Epidermal melanocyte (primary cell): ENCODE measurements around the gene IGSF10.
A peak's percentile ranks its signal among the peaks of the same experiment; 100 is the strongest.

Experiments
- DNase-seq: peaks from one replicate; pipeline ENCODE4 v3.0.0; 2011; ENCODE audit warnings: low spot score; ENCODE audit not compliant: insufficient read length

IGSF10 gene

DNA sequence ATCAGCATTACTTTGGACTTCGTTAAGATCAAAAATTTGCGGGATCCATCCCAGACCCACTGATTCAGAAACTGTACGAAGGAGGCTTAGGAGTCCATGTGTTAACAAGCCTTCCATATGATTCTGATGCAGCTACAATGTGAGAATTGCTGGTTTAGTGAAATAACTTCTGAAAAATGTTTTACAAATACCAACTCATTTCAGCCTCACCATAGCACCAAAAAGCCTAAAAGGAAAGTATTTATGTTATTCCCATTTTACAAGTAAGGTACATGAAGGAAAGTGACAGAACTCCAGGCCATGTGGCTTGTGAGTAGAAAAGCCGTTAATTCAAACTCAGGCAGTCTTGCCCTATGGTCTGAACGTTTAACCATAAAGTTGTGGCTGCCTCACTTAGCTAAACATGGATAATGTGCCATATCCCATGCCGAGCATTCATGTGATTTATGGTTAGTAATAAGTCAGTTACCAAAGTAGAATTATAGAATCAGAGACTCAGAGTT, 1.5 kb upstream of the IGSF10 start:
- DNase-seq: no peak

DNA sequence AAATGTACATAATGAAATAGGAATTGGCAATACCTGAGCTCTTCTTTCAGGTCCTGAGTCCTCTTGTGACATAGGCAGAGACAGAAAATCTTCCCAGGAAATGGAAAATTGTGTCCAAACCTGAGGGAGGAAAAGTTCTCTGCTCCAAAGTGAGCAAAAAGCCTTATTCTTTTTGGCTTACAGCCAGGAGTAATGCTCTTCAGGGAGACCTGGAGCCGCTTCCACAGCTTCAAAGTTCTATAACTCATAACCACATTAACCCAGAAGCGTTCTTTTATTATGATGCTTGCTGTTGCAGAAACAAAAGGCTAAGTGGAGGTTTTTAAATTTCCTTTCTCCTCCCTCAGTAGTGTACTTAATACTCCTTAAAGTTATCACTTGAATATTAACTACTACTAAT, 633 bp downstream of the IGSF10 start:
- no peak for DNase-seq

DNA sequence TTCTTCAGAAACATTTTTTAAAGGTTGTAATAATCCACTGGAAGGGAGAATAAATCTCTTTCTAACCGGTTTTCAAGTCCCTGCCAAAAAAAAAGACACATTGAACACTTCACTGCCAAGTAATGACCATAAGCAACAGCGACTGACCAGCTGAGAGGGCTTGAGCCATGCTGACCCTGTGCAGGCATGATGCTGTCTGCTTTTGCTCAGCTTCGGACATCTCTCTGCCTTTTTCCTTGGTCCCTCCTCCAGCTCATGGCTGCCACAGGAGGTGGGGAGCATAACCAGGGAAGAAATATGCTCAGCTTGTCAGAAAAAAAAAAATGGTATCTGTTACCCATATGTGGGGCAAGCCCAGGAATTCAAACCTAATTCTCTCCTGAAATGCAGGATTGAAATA, 1.5 kb downstream of the IGSF10 start:
- no peak for DNase-seq

DNA sequence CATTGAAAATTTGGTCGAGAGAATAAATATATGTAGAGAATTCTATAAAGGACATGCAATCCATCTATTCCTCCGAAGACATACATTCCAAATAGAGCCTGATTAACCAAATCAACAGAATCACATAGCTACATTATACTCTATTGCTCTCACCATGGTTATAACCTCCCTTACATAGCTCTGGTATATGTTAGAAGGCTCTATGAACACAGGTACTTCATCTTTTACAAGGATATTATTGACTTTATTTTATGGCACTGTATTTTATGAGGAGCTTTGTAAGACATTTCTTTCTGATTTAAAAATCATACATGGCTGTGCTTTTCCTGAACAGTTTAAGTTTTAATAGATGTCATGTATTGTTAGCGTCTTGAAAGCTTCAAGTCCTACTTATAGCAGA, 4.8 kb downstream of the IGSF10 start:
- no peak for DNase-seq

DNA sequence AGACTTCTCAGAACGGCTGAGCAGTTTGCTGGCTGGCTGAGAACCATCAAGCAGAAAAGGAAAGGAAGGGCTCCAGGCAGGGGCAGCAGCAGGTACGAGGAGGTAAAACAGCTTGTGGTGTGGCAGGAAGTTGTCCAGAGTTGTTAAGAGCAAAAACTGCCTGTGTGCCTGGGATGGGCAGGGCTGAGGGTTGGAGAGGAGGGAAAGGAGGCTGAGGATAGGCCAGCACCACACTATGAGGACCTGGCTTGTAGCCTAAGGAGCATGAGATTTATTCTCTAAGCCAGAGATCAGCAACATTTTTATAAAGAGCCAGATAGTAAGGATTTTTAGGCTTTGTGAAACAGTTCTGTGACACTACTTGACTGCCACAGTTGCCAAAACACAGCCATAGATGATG, 8.0 kb downstream of the IGSF10 start:
- no peak for DNase-seq

DNA sequence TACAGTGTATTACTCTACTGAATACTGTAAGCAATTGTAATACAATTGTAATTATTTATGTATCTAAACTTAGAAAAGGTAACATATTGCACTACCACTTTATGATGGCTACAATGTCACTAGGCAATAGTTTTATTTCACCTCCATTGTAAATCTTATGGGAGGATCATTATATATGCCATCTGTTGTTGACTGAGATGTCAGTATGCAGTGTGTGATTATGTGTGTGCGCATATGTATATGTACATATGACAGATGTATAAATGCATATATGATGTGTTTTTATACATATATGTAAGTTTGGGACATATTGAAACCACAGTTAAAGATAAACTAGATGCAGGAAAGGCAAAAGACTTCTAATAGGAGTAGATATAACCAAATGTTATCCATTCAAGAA, 8.5 kb downstream of the IGSF10 start:
- DNase-seq: no peak

DNA sequence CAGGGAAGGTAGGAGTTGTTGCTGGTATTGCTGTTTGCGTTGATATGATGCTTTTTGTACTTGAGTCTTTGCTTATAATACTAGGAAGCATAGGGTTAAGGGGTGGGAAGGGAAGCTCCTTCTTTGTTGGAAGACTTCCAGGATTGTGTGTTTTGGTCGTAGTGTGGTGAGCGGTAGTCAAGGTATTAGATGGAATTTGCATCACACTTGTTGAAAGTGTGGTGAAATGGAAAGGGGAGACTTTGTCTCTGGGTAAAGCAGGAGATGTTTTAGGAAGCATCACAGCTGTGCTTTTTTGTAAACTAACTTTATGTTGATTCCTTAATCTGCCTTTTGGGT, 14.9 kb downstream of the IGSF10 start:
- no peak for DNase-seq

DNA sequence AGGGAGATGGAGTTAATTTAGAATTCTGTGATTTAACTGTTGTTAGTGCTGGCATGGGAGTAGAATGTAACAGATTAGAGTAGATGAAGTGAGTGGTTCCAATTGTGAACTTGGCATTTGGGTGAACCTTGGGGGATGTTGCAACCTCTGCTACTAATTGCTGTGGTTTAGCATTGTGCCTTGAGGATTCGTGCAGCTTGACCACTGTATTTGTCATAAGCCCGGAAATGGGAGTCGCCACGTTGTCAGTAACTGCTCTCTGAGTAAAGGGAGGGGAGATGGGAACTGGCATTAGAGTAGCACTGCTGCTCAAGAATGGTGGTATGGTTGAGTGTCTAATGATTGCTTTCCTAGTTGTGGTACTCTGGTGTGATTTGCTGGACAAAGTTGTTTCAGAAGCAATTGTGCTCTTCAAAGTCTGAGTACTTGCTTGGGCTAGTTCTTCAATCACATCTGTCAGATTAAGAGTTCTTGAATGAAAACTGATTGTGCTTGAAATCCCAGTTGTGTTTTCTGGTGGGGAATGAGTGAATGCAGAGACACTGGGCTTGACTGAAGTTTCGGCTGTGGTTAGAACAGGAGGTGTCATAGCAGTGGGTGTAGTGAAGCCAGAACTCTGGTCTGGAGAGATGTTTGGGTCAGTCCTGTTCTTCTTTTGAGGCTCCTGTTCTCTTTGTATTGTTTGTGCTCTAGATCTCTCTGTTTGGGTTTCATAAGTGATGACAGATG, 15.4 kb downstream of the IGSF10 start:
- peak; percentile 73 for DNase-seq

DNA sequence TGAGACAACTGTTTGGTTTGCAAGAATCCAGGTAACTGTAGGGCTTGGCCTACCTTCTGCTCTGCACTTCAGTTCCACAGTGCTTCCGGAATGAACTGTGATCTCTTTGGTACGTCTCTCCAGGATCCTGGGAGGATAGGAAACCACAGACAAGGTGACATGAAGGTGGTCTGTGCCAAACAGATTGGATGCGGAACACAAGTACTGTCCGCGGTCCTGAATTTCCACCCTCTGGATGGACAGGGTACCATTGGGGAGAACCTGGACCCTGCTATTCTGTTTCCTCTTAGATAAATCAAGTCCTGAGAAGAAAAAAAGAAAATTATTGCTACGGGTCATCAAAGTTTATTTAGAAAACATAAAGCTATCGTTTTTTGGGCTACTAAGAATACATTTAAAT, 17.3 kb downstream of the IGSF10 start:
- DNase-seq: no peak

DNA sequence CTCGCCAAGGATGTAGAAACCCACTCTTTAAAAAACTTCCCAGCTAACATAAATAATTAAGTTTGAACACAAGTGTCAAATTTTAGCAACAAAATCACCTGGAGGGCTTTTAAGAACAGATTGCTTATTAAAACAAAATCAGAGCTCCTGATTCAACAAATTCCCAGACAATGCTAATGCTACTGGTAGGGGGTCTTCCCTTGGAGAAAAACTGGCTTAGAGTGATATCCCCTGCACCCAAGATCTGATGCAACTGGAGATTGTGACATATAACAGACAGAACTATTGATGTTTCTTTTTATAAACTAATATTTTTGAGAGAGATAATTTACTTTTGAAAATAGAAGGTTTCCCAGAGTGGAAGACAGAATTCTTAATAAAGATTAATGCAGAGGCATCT, 19.9 kb downstream of the IGSF10 start:
- DNase-seq: no peak

DNA sequence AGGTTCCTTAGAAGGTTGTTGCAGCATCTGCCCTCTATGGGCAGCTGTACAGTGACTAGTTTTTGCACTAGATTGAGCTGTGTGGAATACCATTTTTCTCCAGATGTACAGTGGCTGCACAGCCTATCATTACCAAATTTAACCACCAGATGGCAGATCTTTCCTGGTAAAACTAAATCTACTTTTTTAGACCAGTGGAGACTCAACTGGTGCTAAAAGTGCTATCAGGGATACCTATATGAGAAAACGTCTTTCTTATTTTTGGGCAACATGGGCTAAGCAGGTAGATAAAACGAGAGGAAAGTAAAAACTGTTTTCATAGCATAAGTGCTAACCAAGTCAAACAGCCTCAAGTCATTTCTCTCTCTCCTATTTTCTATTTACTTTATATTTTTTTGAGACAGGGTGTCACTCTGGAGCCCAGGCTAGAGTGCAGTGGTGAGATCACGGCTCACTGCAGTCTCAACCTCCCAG, 21.2 kb downstream of the IGSF10 start:
- DNase-seq: peak; percentile 32

DNA sequence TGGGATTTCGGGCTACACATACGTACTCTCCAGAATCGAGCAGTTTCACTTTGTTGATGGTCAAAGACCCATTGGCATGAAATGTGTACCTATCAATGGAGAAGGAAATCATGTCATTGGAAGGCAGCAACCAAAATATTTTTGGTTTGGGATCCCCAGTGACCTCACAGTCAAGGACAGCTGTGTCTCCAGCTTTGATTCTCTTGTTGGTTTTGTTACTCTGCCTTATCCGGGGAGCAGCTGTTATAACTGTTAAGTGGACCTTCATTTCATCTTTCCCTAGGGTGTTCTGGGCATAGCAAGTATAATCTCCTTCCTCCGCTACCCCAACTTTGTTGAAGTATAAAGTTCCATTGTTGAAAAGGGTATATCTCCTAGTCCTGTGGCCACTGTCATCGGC, 23.0 kb downstream of the IGSF10 start:
- DNase-seq: no peak

DNA sequence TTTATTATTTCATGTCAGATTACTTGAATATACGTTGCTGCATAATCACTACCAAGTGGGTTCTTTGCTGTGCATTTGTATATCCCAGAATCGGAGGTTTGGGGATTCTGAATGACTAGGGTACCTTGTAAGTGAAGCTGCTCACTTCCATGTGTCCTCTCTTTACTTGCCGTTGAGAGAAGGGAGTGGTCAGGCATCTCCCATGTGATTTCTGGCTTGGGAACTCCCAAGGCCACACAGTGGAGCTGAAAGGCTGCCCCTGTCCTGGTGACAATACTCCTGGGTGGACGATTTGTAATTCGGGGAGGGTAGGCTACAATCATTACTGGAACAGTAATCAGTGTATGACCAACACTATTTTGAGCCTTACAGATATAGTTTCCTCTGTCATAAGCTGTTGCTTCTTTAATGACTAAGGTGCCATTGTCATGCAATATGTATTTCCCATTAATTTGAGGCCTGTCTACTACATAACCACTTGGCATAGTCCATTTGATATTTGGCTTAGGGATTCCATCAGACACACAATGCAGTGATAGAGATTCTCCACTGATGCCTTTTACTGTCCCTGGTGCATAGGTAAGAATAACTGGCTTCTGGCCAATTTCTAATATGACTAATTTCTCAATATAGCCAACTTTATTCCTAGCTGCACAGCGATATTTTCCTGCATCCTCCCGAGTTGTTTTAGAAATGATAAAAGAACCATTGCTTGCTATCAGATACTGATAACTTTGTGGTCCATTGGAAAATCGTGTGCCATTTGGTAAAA, 24.0 kb downstream of the IGSF10 start:
- no peak for DNase-seq

DNA sequence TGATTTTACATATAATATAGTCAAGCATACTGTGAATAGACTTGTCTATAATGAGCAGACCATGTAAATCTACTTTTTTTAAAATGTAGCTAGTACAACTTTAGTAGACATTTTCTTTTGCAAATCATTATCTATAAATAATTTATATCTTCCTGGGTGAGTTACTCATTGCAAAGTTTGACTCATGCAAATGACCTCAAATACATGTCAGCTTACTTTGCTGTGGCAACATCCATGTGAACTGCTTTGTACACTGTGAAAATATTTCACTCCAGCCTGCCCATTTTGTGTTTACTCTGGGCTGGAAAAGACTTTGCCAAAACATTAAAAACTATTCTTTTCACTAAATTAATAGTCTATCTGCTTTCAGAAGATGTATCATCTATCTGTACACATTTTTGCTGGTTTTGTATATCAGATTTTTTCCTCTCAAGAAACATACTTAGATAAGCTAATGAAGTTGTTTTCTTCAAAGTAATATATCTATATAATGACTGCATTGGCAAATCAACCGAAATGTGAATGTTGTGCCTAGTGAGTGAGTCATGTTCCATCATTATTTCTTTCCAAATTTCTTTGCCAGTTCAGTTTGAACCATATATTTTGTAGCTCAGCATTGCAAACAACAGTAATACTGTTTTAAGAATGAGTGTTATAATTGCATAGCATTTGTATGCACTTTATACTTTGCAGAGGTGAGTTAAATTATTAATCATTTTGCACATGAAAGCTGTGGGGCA, 26.5 kb downstream of the IGSF10 start:
- DNase-seq: peak; percentile 45

DNA sequence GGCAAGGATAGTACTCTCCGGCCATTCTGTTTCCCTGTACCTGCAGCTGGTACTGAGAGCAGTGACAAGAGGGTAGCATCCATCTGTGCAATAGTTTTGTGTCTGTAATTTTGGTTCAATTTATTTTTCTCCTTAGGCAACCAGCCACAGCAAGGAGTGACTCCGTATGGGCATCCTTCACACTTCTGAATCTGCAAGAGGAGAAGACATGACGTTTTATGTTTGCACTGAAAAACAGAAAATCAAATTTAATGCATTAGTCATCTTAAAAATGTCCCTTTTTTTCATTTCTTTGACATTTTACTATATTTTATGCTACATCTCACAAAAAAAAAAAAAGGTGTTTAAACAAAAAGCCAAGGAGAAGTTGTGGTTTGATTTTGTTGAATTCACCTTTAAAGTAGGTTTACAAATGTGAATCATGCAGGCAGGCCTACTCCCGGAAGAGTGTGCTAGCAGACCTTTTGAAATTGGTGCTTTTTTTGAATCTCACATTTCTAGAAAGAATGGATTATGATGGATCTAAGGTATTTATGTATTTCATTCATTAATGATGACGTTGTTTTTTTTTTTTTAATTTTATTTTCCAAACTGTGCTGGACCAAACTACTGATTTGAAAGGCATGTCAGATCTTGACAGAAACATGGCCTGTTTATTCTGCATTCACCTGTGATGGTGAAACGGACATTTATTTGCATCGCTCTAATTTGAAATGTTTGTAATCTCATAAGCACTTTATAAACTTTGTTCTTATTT, 28.1 kb downstream of the IGSF10 start:
- no peak for DNase-seq

DNA sequence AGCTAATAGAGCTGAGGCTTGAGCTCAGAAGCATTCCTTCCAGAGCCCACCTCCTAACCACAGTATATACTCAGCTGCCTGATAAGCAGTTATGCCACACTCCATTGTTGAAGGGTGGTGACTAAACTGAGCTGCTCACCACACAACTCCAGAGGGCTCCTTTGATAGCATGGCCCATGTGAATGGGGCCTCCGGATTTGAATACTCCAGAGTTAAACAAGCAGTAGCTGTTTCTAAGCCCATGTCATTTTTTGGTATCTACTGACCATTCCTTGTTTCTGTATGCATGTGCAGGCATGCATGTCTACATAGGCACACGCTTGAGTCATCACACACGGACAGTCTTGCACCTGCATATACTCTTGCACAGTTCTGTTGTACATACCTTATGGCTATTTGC, 28.9 kb downstream of the IGSF10 start:
- no peak for DNase-seq

DNA sequence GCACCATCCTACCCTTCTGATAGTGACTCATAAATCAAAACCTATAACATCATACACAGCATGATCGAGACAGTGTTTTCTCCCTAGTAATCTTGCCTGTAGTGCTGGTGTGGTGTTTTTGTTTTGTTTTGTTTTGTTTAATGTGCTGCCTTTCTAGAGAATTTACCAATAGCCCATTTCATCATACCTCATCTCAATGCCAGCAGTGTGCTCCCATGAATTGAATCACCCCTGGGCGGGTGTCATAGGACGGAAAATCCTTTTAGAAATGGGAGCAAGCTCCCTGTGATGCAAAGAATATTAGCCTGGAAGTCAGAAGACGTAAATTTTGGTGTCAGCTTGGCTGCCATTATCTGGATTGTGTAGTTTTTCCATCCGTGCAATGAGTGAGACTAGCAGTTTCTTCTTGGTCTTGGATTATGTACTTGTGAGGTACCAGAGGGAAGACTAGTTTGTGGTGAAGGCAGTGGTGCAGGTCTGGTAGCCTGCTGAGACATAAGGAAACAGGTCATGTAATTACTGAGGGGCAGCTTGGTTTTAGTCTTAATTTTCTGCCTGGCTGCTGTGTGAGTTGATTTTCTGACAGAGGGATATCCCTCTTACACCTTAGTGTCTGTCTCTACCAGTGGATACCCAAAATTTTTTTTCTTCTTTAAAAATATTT, 29.9 kb downstream of the IGSF10 start:
- DNase-seq: no peak

DNA sequence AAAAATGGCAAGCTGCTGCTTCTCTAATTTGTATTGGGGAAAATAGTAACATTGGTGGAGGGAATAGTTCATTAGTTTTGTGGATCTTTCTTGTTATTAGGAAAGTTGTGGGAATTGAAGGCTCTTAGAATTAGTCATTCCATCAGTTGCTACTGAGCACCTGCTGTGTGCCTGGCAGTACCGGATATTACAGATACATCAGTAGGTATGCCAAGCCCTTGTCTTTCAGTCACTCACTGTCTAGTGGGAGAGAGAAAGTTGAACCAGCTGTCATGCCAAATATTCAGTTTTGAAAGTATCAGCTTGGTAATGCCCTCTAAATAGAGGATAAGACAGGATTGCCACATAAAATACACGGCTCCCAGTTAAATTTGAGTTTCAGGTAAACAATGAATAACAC, 32.5 kb downstream of the IGSF10 start:
- DNase-seq: no peak

DNA sequence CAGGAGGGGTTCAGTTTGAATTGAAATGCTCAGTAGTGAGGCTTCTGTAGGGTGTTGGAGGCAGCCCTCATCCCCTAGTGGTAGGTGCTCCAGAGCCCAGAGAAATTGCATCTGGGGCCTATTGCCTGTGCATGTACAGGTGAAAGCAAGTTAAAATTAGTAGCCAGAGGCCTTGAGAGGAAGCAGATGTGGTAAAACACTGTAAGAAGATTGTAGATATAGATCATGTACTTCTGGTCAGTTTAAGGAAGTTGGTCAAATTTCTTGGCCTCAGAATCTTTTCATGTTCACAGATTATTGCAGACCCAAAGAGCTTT, 34.6 kb downstream of the IGSF10 start:
- DNase-seq: no peak

DNA sequence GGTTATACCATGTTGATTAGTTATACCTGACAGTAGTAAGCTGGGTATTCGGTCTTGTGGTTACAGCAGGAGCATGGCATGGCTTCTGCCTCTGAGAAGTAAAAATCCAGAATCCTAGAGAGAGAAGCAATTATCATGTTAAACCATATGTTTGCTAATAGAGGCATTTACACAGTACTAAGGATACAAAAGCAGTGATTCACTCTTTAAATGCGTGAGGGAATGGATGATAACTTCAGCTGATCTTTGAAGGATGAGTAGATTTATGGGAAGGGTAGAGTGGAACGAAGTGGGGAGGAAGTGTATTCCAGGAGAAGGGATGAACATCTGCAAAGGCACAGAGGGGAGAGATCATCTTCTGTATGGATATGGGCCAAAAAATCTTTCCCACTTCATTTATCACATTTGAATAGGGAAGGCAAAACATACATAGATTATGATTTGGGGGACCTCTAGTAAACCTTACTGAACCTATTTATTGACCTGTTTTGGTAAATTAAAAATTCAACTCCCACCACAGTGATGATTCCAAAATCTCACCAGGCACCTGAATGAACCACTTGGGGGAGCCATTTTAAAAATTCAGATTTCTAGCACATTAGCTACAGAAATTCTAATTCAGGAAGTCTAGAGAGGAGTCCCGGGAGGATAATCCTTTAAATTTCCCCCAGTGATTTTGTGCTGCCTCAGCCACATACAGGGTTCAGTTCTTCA, 35.1 kb downstream of the IGSF10 start:
- no peak for DNase-seq
